ENCODE data around the gene UBXN4. TPM values are rescaled to one million over a fixed set of nuclear protein-coding genes. Genes with fewer than 3 reads are reported as not detected.

Gene UBXN4
- total RNA-seq, 1 experiment from 2014 or later, result 65.4 TPM

DNA sequence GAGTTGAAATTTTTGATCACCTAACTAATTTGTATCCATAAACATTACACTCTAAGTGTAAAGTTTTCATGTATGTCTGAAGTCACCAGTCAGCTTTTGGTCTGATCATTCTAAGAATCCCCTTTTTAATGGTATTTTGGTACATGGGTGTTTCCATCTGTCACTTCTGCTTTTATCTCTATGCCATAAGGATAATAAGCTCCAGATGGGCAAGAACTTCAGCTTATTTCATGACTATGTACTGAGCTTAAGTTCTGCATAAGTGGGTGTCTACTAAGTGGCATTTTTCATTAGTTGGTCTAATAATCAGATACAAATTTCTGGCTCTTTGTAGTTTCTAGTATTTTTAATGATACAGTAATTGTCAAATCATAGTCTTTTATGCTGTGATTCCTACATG lies 20.4 kb downstream of the UBXN4 start:
- Histone ChIP-seq H3K18ac (ENCODE audit: insufficient read length, low read depth, low read length) (no peak overlapping the region), H3K4me2 (ENCODE audit: insufficient read depth, insufficient read length, low read length) (no peak overlapping the region), H2BK20ac (ENCODE audit: low read depth, low read length, poor library complexity, severe bottlenecking) (no peak overlapping the region), H2AK5ac (ENCODE audit: insufficient read length, low read length) (no peak overlapping the region), H2BK120ac (ENCODE audit: low read depth, low read length, poor library complexity, severe bottlenecking) (no peak overlapping the region), H2AFZ (ENCODE audit: low read length) (no peak overlapping the region), H4K8ac (replicated peaks; ENCODE audit: insufficient read length, low read depth, low read length) (no peak overlapping the region), H3K27me3 (ENCODE audit: insufficient read depth, low read length) (no peaks in the 10 kb centered on the region), H4K5ac (ENCODE audit: insufficient read length, low read depth, low read length) (no peak overlapping the region), H4K20me1 (ENCODE audit: control insufficient read depth, insufficient read depth, insufficient read length) (no peaks in the 10 kb centered on the region), H3K9me3 (ENCODE audit: control insufficient read depth, low read depth, low read length) (no peaks in the 10 kb centered on the region), H3K23ac (ENCODE audit: insufficient read length, low read depth, low read length) (no peak overlapping the region), H2BK15ac (ENCODE audit: low read depth, low read length) (no peak overlapping the region), H3K27ac (ENCODE audit: insufficient read length, low read depth, low read length) (no peak overlapping the region), H3K56ac (ENCODE audit: insufficient read length, low read depth, low read length) (no peak overlapping the region), H2BK5ac (ENCODE audit: insufficient read length, low read length) (no peak overlapping the region), H3K14ac (ENCODE audit: insufficient read depth, low read length) (no peak overlapping the region), H3K23me2 (ENCODE audit: insufficient read length, low read depth, low read length, poor library complexity, severe bottlenecking) (no peaks in the 10 kb centered on the region), H3K79me2 (ENCODE audit: insufficient read depth, low read length) (no peaks in the 10 kb centered on the region), H3K4me1 (ENCODE audit: insufficient read depth, low read length) (no peaks in the 10 kb centered on the region), H4K91ac (ENCODE audit: insufficient read length, low read depth, low read length) (no peak overlapping the region), H3K9ac (ENCODE audit: extremely low read depth, insufficient read length, low read length) (no peak overlapping the region), H3K4ac (ENCODE audit: low read depth, low read length) (no peak overlapping the region), H2BK12ac (ENCODE audit: insufficient read length, low read depth, low read length) (no peak overlapping the region), H3K79me1 (ENCODE audit: insufficient read depth, low read depth, low read length, poor library complexity, severe bottlenecking) (peaks cover 2% of the 10 kb centered on the region), H3T11ph (ENCODE audit: low read length) (no peak overlapping the region)
- TF ChIP-seq, protein P1, sequence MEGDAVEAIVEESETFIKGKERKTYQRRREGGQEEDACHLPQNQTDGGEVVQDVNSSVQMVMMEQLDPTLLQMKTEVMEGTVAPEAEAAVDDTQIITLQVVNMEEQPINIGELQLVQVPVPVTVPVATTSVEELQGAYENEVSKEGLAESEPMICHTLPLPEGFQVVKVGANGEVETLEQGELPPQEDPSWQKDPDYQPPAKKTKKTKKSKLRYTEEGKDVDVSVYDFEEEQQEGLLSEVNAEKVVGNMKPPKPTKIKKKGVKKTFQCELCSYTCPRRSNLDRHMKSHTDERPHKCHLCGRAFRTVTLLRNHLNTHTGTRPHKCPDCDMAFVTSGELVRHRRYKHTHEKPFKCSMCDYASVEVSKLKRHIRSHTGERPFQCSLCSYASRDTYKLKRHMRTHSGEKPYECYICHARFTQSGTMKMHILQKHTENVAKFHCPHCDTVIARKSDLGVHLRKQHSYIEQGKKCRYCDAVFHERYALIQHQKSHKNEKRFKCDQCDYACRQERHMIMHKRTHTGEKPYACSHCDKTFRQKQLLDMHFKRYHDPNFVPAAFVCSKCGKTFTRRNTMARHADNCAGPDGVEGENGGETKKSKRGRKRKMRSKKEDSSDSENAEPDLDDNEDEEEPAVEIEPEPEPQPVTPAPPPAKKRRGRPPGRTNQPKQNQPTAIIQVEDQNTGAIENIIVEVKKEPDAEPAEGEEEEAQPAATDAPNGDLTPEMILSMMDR (conservative IDR thresholded peaks at IDR 0.05), result no peak
- H3K9me3 Mint-ChIP-seq, result no peaks in the 10 kb centered on the region
- DNase-seq, result no peak
- H3K27me3 Mint-ChIP-seq (ENCODE audit: low read depth), result no peaks in the 10 kb centered on the region
- no peak overlapping the region for H3K4me3 Mint-ChIP-seq
- no peak overlapping the region for H3K27ac Mint-ChIP-seq
- H3K4me1 Mint-ChIP-seq, result no peaks in the 10 kb centered on the region; a peak in 1 of 4 replicates
- H3K36me3 Mint-ChIP-seq (ENCODE audit: insufficient read depth in 1 of 3, low read depth in 3 of 3), result peaks cover 24 to 76% (median 54%) of the 10 kb centered on the region in 3 experiments; a peak in 6 of 7 replicates

Measured in H9 (cell line).